GM12875 (cell line): ENCODE measurements around the gene KCNA10.

Experiments used
- H3K4me3 ChIP-seq: one replicate; pipeline ENCODE4 v1.5.1; 2011; ENCODE audit warnings: low read depth, low read length, control low read depth
- CTCF ChIP-seq: IDR thresholded peaks from 2 replicates; pipeline ENCODE4 v1.5.1; 2011; ENCODE audit warnings: low read depth, mild to moderate bottlenecking, control low read depth, inconsistent platforms, low read length, moderate library complexity, borderline replicate concordance; ENCODE audit not compliant: insufficient read depth

The KCNA10 gene

GRCh38 chr1:110508028-110508940, 10.7 kb downstream of the KCNA10 start:
- TF ChIP-seq CTCF, result no peak
- no peak overlapping the region for H3K4me3 ChIP-seq

GRCh38 chr1:110506541-110506940, 12.4 kb downstream of the KCNA10 start:
- no peak overlapping the region for H3K4me3 ChIP-seq

GRCh38 chr1:110505596-110505995, 13.4 kb downstream of the KCNA10 start:
- no peak for TF ChIP-seq CTCF
- no peak overlapping the region for H3K4me3 ChIP-seq

More at GRCh38 chr1:110506541-110506940, 12.4 kb downstream of the KCNA10 start:
- no peak for TF ChIP-seq CTCF

- no peak for TF ChIP-seq CTCF
- H3K4me3 ChIP-seq, result no peak overlapping the region
Observed at GRCh38 chr1:110504226-110504625, 14.7 kb downstream of the KCNA10 start.

GRCh38 chr1:110503471-110503870, 15.5 kb downstream of the KCNA10 start:
- TF ChIP-seq CTCF, result no peak
- no peak overlapping the region for H3K4me3 ChIP-seq

- no peak overlapping the region for H3K4me3 ChIP-seq
- TF ChIP-seq CTCF, result no peak
Observed at GRCh38 chr1:110502402-110503151, 16.4 kb downstream of the KCNA10 start.

GRCh38 chr1:110501488-110502132, 17.4 kb downstream of the KCNA10 start:
- no peak for TF ChIP-seq CTCF

More at GRCh38 chr1:110501488-110502132, 17.4 kb downstream of the KCNA10 start:
- H3K4me3 ChIP-seq, result no peak overlapping the region
